ENCODE results near the gene TMEM212. TPM values are rescaled to one million over a fixed set of nuclear protein-coding genes. Genes with fewer than 3 reads are reported as not detected.
A peak's percentile ranks its signal among the peaks of the same experiment; 100 is the strongest.

TMEM212 gene
- total and polyA plus RNA-seq, 9 of the 15 experiments (the other 6 are each of a cell fraction or from before 2014, with no cell fraction given), result not detected

GRCh38 chr3:171806200-171807128 is 36.7 kb upstream of the TMEM212 start (continued):
- no peak for TF ChIP-seq STAG1 (CRISPR knock-in tag; IDR thresholded peaks at IDR 0.05; ENCODE audit: borderline replicate concordance)
- TF ChIP-seq POLR2H (tag; IDR thresholded peaks at IDR 0.05; ENCODE audit: low read depth), result no peak; the same call in 1 of the 2 replicates
- TF ChIP-seq NR0B1 (IDR thresholded peaks at IDR 0.05; ENCODE audit: partially characterized antibody), result no peak
- TF ChIP-seq RFX5 (IDR thresholded peaks at IDR 0.05; ENCODE audit: low read depth, low read length), result no peak
- TF ChIP-seq KAT2B (IDR thresholded peaks at IDR 0.05; ENCODE audit: low read depth, low read length), result no peak
- TF ChIP-seq KLF10 (CRISPR knock-in tag; IDR thresholded peaks at IDR 0.05), result no peak
- TF ChIP-seq MLX (CRISPR knock-in tag; conservative IDR thresholded peaks at IDR 0.05), result no peak
- no peak for TF ChIP-seq VEZF1 (CRISPR knock-in tag; IDR thresholded peaks at IDR 0.05)
- no peak for TF ChIP-seq CTCFL (IDR thresholded peaks at IDR 0.05; ENCODE audit: borderline replicate concordance, insufficient read depth, low read depth, low read length, poor library complexity, severe bottlenecking)
- peak; percentile 28 for TF ChIP-seq TBP (optimal IDR thresholded peaks at IDR 0.05; ENCODE audit: low read depth, low read length)
- no peak for TF ChIP-seq ARID3A (IDR thresholded peaks at IDR 0.05; ENCODE audit: borderline replicate concordance, low read depth, low read length)
- no peak for TF ChIP-seq SP1 (CRISPR knock-in tag; IDR thresholded peaks at IDR 0.05)
- TF ChIP-seq ZNF395 (CRISPR knock-in tag; IDR thresholded peaks at IDR 0.05), result no peak
- TF ChIP-seq KDM2B (CRISPR knock-in tag; IDR thresholded peaks at IDR 0.05), result no peak
- TF ChIP-seq PRMT5 (CRISPR knock-in tag; IDR thresholded peaks at IDR 0.05), result no peak
- no peak for TF ChIP-seq CBX8 (IDR thresholded peaks at IDR 0.05; ENCODE audit: borderline replicate concordance, extremely low read depth, low read depth, low read length, poor library complexity, severe bottlenecking)
